Heart left ventricle (tissue), 13 donors: ENCODE data around the gene OCIAD2.

Experiments
- CTCF ChIP-seq, 12 donors: fragments of 200-600 bp; sonication (generic) in 4 of 12; IDR thresholded peaks; one replicate each; pipeline versions ENCODE4 v1.5.0 to v1.8.0; 2018 to 2022; ENCODE audit warnings: antibody characterized with exemption in 12 of 12, mild to moderate bottlenecking in 5 of 12
- POLR2A ChIP-seq, 2 donors: fragments of 450-650 bp; IDR thresholded peaks; one replicate each; pipeline ENCODE4 v1.6.1; 2017; ENCODE audit warnings: antibody characterized with exemption in 2 of 2, mild to moderate bottlenecking in 2 of 2, moderate library complexity in 2 of 2
- donor health status: ischemic (EF 13 %, LVEDD 7.1; RV severe dilation, severe dysfunction).
- donor health status: DM: no; HTN: yes; CAD: no.
- donor health status: DM: no; HTN: no; CAD: no.
- donor health status: ischemic (EF 25% LVEDD 6.9; RV normal size, moderate dysfunction).
- donor health status: ischemic (EF 25% LVEDD 5.7; RV mildly dilated, moderate dysfunction).
- donor health status: ischemic (EF 35%, LVEDD 5.7; RV mildly dilated, moderate dysfunction).
- donor health status: nonischemic (EF 11% LVEDD 7.7; RV severe dilation, severe dysfunction).
- donor health status: DM: yes; HTN: yes; CAD: no.
- donor health status: PGD.
- donor health status: ischemic (EF 29% LVEDD 5.4; RV normal size, mild dysfunction).
- donor health status: nonischemic (EF 23%, LVEDD 6.1; RV moderate dilation, normal function).

- TF ChIP-seq POLR2A (IDR thresholded peaks at IDR 0.05) (no peak), CTCF (IDR thresholded peaks at IDR 0.05) (no peak)
Measured at GRCh38 chr4:48913346-48913745, 6.8 kb upstream of the OCIAD2 start.
